A549 (cell line): Measurements from ENCODE around the gene AHSG.

Experiments
- CBX2 ChIP-seq: fragments of 200-600 bp; sonication (generic); IDR thresholded peaks from 2 replicates; pipeline ENCODE4 v1.6.1; 2016; ENCODE audit warnings: low read depth, mild to moderate bottlenecking, borderline replicate concordance
- CHD4 ChIP-seq: fragments of 200-600 bp; sonication (generic); IDR thresholded peaks from 2 replicates; pipeline ENCODE4 v1.6.1; 2016; ENCODE audit warnings: antibody characterized with exemption, mild to moderate bottlenecking, borderline replicate concordance
- CTCF ChIP-seq: fragments of >200 bp; sonication (Bioruptor Twin); formaldehyde crosslinking; IDR thresholded peaks from 3 replicates; pipeline ENCODE4 v1.5.1; 2016
- JUN ChIP-seq, 2 experiments: fragments of >200 bp; sonication (Bioruptor Twin); formaldehyde crosslinking; IDR thresholded peaks; 2 replicates in 1 of 2; 3 replicates in 1 of 2; pipeline ENCODE4 v1.6.1; 2016 to 2017
- NR3C1 ChIP-seq: fragments of >200 bp; sonication (Bioruptor Twin); formaldehyde crosslinking; IDR thresholded peaks from 3 replicates; pipeline ENCODE4 v1.6.1; 2017
- PHF8 ChIP-seq: fragments of 200-600 bp; sonication (generic); IDR thresholded peaks from 2 replicates; pipeline ENCODE4 v1.6.1; 2016; ENCODE audit warnings: low read depth, mild to moderate bottlenecking, antibody characterized with exemption, moderate library complexity, borderline replicate concordance
- POLR2A ChIP-seq: IDR thresholded peaks from 2 replicates; pipeline ENCODE4 v1.6.1; 2012; ENCODE audit warnings: mild to moderate bottlenecking, low read length
- RARB ChIP-seq: fragments of 250-450 bp; sonication (Bioruptor Pico); IDR thresholded peaks from 2 replicates; pipeline ENCODE4 v1.8.0; 2021; ENCODE audit warnings: mild to moderate bottlenecking, moderate library complexity
- RCOR1 ChIP-seq: fragments of 150-350 bp; IDR thresholded peaks from 2 replicates; pipeline ENCODE4 v1.6.1; 2014; ENCODE audit warnings: antibody characterized with exemption, low read length, low read depth
- TF ChIP-seq, protein P1 (sequence below): IDR thresholded peaks from 2 replicates; pipeline ENCODE4 v1.6.1; 2012

- TF ChIP-seq CBX2 (no peak), RARB (CRISPR knock-in tag) (no peak), CTCF (no peak), POLR2A (no peak), JUN (IDR thresholded peaks at IDR 0.05) (no peak), PHF8 (no peak), RCOR1 (no peak), CHD4 (no peak), NR3C1 (no peak)
- TF ChIP-seq, protein P1, sequence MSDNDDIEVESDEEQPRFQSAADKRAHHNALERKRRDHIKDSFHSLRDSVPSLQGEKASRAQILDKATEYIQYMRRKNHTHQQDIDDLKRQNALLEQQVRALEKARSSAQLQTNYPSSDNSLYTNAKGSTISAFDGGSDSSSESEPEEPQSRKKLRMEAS, result no peak
These were observed 27.6 kb downstream of the AHSG start for GRCh38 chr3:186640473-186640818.
